IPS-11a (cell line): ENCODE data around the gene GJB6.
A peak's percentile ranks its signal among the peaks of the same experiment; 100 is the strongest.

Source experiments
- H3K4me3 ChIP-seq: one replicate; pipeline ENCODE4 v1.5.1; 2013; ENCODE audit warnings: low read depth, low read length, control low read depth

The GJB6 gene

DNA sequence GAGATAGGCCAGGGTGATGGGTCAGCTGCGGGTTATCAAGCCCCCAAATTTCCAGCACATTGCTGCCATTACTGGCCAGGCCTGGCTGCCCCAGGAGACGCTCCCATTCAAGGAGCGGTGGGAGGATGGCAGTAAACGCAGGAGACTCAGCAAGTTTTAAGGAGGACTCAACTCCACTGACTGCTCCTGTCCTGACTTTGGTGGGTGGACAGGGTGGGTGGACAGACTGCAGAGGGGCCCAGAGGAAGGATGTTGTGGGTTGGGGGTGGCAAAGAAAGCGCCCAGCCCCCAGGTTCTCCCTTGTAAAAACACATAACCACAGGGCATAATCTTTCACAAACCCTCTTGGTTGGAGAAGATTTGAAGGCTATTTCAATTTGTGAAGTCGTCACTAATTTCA is 4.4 kb downstream of the GJB6 start:
- H3K4me3 ChIP-seq: no peak overlapping the region

DNA sequence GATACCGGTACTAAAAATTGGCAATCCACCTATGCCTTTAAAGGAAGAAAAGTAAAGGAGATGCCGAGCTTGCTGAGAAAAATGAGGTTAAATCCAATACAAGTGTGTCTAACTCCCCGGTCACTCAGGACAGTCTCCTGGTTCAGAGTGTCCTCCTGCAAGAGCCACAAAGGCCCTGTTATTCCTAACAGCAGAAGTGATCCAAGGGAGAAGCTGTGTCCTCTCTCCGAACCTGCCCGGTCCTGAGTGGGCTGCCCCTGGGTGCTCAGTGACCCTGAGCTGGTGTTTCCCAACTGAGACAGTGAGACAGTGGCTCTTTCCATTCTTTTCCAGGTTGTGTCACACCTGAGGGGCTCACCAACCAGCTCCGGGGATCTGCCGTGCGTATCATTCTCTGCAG is 4.8 kb downstream of the GJB6 start:
- H3K4me3 ChIP-seq: no peak overlapping the region

DNA sequence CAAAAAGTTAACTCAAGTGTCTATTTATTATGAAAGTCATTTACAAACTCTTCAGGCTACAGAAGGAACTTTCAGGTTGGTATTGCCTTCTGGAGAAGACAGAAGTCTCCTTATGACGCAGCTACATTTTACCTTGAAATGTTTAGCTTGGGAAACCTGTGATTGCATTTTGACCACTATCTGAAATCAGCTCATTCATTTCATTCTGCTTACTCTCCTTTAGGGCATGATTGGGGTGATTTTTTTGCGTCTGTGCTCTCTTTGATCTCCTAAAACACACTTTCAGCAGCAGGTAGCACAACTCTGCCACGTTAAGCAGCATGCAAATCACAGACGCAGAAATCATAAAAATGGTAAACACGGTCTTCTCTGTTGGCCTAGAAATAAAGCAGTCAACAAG is 9.6 kb downstream of the GJB6 start:
- no peak overlapping the region for H3K4me3 ChIP-seq

DNA sequence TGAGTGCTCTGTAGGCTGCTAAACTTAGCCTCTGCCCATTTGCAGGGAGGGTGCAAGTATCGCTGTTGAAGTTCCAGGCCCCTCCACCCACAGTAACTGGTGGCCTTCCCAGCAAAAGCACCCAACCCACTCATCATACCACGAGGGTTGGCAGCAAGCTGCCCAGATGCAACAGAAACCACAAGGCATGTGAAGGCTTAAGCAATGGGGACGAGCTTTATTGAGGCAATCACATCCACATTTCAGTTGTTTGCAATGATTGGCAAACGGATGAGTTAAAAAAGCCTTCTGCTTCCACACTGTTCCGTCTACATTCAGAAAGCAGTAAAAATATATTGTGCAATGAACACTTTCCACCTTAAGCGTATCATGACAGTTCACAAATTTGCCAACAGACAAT is 10.3 kb downstream of the GJB6 start:
- H3K4me3 ChIP-seq: no peak overlapping the region

DNA sequence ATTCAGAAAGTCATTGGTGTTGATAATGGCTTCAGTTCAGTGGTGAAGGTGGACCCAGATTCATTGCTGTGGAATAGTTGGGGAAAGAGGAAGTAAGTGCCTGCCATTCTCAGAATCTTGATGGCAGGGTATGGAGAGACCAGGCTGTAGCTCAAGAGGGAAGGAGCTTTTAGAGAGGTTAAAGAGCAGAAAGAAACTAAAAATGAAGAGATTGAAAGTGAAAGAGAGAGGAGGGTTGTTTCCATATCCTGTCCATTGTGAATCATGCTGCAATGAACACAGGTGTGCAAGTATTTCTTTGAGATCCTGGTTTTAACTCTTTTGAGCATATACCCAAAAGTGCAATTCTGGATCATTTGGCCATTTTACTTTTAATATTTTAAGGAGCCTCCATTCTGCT is 12.5 kb downstream of the GJB6 start:
- no peak overlapping the region for H3K4me3 ChIP-seq

DNA sequence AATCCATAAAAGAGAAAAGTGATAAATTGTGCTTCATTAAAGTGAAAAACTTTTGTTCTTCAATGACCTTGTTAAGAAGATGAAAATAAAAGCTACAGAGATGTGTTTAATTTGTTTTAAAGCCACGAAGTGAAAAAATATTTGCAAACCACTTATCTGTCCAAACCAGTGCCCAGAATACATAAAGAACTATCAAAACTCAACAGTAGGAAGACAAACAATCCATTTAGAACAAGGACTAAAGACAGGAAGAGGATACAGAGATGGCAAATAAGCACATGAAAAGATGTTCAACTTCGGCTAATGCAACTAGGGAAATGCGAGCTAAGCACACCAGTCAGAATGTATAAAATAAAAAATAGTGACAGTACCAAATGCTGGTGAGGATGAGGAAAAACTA is 15.0 kb downstream of the GJB6 start:
- no peak overlapping the region for H3K4me3 ChIP-seq

DNA sequence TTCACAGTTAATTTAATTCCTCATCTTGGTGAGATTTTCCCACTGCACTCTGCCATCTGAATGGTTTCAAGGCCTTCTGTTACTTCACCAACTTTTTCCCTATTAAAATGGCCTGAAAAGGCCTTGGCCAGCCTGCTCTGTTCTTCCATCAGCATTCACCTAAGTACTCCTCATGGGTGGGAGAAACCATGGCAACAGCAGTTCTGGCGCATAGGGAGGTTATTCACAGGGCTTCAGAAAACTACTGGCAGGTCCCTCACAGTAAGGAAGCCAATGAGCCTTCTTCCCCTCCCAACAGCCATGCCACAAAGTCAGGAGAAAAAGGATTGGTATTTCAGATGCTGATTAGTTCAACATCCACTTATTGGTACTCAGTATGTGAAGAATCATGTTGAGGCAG is 22.2 kb downstream of the GJB6 start:
- no peak overlapping the region for H3K4me3 ChIP-seq

DNA sequence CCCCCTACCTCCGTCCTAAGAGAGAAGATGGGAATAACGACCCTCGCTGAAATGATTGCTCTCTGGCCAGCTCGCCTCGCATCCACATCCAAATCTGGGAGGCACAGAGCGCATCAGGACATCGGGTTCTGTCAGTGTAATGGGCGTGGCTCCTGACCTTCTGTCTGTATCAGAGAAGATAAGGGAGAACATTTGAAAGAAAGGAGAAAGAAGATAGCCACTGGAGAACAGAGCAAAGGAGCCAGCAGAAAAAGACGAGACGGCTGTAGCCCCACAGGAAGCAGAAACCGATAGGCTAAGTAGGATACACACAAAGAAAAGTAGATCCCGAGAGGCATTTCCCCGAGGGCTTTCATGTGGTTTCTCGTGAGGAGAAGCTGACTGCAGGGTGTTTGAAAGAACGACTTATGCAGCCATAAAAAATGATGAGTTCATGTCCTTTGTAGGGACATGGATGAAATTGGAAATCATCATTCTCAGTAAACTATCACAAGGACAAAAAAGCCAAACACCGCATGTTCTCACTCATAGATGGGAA is 25.4 kb downstream of the GJB6 start:
- no peak overlapping the region for H3K4me3 ChIP-seq

DNA sequence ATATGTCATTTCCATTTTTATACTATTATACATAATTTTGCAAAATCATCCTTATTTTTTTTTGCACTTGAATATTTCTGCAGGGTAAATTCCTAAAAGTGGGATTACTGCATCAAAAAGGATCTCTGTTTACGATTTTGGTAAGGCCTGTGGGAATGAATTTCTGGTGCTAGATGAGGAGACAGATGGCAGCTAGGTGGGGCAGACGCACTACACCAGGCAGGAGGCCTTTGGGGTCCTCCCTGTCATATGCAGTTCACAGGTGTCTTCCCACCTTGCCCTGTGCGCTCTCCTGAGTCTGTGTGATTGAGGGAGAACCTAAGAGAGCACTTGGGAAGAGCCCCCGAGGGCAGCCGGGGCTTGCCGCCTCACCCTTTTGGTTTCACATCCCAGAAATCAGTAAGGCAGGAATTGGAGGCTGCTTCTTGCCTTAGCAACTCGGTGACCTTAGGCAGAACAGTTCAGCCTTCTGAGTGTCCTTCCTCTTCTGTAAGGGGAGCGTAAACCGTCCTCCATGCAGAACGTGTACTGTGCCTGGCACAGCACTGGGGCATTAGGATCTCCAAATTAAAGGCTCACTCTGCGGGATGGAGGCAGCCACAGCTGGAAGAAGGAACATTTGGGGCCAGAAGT is 25.9 kb downstream of the GJB6 start:
- no peak overlapping the region for H3K4me3 ChIP-seq

DNA sequence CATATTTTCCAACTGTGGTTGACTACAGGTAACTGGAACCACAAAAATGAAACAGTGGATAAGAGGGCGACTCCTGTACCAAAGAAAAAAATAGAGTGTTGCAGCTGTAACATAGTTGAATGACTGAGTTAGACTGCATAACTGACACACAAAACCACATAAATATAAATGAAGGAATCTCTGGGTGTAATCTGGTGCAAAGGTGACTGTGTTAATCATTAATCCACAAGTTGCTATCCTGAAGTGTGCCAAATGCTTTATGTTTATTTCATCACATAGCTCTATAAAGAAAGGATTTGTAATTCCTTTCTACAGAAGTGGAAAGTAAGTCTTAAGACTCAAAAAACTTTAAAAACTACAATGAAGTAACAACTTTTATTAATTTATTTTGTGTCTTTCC is 33.3 kb downstream of the GJB6 start:
- H3K4me3 ChIP-seq: no peak overlapping the region

DNA sequence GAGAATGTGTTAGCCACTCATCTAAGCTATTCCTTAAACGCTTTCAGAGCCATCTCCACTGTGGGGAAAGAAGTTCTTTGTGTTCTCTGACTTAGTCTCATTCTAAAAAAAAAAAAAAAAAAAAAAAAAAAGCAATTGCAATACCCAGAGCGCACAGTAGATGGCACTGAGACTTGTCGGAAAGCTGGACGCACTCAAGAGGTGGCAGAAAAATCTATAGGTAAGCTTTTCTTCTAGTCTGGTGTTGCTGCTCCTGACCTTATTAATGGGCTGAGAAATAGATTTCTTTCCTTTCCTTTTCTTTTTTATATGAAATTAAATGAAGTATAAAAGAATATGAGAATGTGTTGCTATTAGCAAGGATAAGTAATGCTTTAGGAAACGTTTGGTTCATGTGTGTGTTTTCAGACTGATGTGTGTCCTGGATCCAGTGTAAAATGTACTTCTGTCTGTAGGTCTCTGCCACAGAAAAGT is 34.7 kb downstream of the GJB6 start:
- no peak overlapping the region for H3K4me3 ChIP-seq

DNA sequence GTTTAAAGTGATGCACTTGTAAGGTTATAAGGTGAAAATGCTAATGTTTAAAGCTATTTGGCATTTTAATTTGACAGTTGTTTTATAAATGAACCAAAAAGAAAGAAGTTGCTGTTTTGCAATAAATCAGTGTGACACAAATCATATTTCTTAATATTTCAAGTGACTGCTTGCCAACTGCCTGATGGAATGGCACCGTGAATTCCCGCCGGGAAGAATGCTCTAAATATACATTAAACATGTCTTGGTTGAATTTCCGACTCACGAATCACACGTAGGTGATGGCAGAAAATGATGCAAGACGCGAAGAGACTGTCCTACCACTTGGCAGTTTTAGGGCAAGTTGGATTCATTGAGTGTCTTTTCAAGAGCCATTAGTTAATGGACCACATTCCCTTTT is 36.3 kb downstream of the GJB6 start:
- H3K4me3 ChIP-seq: no peak overlapping the region

DNA sequence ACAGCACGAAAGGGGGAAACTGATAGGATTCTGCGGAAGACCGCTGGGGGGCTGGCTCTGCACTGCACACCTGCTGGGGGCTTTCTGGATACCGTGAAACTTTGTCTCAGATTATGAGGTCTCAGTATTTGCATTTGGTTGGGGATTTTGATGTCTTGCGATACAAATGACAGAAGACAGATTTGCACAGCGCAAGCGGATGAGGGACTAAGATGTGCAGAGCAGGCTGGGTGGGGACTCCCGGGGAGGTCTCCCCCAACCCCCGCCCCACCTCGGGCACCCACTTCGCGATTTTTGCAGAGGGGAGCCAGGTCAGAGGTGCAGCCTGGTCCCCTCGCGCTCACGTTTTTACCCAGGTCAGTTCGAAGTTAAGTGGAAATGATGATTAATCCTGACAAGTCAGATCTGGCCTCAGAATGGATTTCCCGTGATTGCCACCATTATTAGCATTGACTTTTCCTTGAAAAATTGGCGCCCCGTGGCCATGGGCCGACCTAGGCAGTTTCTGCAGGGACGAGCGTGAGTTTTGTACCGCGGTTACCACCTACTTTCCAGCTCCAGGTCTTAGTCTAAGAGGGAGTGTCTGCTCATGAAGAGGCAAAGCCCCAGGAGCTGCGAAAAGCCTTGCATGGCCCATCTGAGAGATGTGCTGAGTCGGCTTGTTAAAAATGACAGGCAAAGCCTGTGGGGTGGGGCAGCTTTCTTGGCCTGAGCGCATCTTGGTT is 38.0 kb downstream of the GJB6 start:
- no peak overlapping the region for H3K4me3 ChIP-seq

DNA sequence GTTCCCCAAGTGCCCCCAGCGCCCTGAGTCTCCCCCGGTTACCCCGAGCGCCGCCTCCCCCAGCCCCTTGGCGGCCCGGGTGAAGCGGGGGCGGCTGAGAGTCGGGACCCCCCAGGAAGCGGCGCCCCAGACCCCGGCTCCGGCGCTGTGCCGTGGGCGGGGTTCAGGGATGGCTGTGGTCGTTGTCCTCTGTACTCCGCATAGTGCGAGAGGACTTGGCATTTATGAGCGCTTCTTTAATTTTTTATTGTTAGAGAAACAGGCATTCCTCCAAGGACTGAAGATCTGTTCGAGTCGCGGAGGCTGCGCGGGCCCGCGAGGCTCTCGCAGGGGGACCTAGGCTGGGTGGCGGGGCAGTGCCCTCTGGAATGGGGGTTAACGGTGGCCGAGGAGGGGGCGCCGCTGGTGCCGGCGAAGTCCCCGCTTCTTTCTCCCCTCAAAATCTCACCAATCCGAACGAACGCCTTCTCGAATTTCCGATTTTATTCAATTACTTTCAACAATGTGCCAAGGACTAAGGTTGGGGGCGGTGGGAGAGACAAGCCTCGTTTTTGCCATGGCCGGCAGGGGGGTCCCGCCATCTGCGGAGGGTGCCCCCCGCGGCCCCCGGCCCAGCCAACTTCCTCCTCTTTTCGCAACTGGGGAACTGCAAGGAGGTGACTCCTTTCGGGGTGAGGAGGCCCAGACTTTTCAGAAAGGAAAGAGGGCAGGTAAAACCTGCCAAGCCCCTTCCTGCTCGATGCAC is 38.8 kb downstream of the GJB6 start:
- peak overlapping the region; percentile 5 for H3K4me3 ChIP-seq

DNA sequence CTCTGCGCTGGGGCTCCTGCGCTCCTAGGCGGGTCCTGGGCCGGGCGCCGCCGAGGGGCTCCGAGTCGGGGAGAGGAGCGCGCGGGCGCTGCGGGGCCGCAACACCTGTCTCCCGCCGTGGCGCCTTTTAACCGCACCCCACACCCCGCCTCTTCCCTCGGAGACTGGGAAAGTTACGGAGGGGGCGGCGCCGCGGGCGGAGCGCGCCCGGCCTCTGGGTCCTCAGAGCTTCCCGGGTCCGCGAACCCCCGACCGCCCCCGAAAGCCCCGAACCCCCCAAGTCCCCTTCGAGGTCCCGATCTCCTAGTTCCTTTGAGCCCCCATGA is 39.3 kb downstream of the GJB6 start, which contains the start of gene GJB2:
Gene GJB2, minus strand, starts transcription at position 103 of the 326 bp plus-strand sequence. CDS start 3,357 bp downstream, outside the sequence.
- H3K4me3 ChIP-seq: peak within 1 kb of the TSS; percentile 35

DNA sequence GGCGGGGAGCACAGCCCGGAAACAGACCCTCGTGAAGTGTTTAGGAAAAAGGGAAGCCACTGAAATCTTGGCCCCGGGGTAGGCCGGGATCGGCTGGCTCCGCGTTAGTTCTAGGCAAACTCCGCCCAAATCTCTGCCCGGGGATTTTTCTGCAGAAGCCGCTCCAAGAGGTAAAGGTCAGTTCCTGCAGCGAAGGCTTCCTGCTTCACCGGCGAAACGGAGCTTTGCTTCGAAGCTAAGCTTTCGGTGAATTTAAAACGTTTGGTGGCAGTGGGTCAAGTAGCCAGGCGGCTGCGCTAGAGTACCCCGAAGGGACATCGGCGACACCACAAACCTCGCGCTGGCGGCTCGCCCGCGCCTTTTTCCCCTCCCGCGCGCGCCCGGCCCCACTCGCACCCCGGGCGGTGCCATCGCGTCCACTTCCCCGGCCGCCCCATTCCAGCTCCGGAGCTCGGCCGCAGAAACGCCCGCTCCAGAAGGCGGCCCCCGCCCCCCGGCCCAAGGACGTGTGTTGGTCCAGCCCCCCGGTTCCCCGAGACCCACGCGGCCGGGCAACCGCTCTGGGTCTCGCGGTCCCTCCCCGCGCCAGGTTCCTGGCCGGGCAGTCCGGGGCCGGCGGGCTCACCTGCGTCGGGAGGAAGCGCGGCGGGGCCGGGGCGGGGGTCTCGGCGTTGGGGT is 39.8 kb downstream of the GJB6 start:
- H3K4me3 ChIP-seq: peak overlapping the region; percentile 35

DNA sequence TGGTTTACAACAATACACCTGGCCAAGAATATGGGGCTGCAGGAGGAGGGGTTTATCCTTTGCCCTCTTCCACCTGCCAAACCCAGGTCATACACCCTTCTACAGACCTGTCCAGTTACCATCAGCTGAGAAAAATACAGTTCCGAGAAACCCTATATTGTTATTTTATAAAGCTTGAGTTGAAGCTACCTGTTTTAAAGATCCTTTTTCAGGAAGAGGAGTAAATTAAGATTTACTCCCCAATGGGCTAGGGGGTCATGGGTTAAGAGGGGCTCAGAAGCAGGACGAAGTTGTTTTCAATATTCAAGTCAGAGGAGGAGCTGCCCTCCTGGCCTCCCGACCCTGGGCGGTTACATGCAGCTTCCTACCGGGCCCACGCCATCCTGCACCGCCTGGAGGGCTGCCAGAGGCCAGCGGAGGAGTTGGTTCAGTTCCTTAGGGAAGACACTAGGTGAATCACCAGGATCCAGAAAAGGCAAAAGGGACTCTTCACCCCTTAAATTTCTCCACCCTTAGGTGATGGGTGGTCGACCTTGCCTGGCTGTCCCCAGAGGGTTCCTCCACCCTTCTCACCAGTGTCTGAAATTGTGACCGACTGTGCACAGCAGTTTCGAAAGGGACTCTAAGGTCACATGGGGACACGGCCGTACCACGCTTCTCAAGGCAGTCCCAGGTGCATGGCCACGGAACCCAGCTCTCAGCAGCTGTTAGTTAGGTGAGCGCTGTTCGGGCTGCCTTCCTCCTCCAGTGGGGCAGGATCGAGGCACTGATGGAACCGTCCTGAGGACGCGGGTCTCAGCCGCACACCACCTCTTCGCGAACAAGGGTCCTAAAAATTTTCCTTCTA is 40.6 kb downstream of the GJB6 start:
- H3K4me3 ChIP-seq: peak overlapping the region; percentile 35

DNA sequence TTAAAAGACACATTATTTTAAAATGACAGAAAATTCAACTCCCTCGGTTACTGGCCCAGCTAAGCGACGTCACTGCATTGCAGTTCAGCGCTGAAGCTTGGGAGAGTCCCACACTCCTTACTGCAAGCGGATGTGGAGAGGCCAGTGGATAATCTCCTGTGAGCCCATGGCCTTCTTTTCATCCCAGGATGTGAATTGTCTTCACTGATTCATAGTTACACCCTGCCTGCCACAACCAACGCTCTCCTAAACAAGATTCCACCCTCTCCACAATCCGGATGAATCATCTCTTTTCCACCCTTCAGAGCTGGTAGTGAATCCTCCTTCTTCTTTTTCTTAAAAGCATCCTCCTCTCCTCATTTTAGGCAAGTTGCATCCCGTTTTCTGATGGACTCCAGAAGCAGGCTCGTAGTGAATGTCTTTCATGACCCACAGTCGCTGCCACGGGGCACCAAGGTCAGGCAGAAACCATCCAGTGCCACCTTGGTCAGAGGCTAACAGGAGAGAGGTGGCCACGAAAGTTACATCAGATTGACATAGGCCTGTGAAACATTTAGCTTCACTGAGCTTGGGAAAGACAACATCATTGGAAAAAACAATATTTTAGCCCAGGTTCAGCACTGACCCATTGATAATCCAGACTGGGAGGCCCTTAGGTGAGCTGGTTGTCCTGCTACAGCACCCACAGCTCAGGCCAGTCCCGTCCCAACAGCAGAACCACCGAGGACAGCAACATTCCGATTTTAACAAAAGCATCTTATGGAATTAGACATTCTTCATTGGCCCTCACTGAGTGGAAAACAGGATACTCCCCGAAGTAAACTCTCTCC is 41.4 kb downstream of the GJB6 start:
- H3K4me3 ChIP-seq: no peak overlapping the region

DNA sequence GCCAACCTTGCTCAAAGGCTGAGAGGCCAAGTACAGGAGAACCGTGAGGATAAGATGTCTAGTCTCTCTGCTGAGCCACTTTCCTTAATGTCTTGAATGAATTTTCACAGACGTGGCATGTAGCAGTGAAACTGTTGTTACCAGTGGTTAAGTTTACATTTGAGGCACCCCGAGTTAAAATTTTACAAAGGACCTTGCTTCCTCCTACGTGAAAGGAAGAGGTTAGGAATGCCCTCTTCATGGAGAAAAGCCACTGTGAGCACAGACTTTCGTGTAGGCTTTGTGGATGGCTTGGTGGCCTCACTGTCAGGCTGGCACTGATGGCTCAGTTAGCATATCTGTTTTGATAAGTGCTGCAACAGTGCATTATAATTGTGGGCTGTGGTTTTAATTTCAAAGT is 42.0 kb downstream of the GJB6 start:
- H3K4me3 ChIP-seq: no peak overlapping the region
